Measurements from ENCODE around the gene PPP1R3D.
A peak's percentile ranks its signal among the peaks of the same experiment; 100 is the strongest.

Gene PPP1R3D

GRCh38 chr20:59940129-59940955, at the start of gene PPP1R3D, which contains the start of gene FAM217B:
PPP1R3D (minus strand) TSS chr20:59940305; CDS start chr20:59939931, 374 bp downstream.
FAM217B (plus strand) TSS chr20:59940389; CDS start chr20:59943944, 3,555 bp downstream.
- Histone ChIP-seq H3K9ac (ENCODE audit: low read length) (peak within 1 kb of the TSS; percentile 97), H3K27me3 (ENCODE audit: control insufficient read depth, insufficient read depth, low read length) (no peaks in the 10 kb centered on the region), H3K36me3 (ENCODE audit: control insufficient read depth, insufficient read depth, low read length) (peaks cover 9% of the 10 kb centered on the region), H3K27ac (ENCODE audit: low read depth, low read length) (peak within 1 kb of the TSS; percentile 100), H3K4me3 (ENCODE audit: low read length) (peak within 1 kb of the TSS; percentile 98), H3K4me1 (ENCODE audit: control insufficient read depth, insufficient read depth, low read length) (peaks cover 12% of the 10 kb centered on the region)

- no peaks in the 10 kb centered on the region for H3K36me3 ChIP-seq (ENCODE audit: control insufficient read depth, insufficient read depth, low read length)
- no peak overlapping the region for H3K27ac ChIP-seq (ENCODE audit: low read depth, low read length)
- H3K4me3 ChIP-seq (ENCODE audit: low read length), result no peak overlapping the region
- H3K9ac ChIP-seq (ENCODE audit: low read length), result no peak overlapping the region
- H3K27me3 ChIP-seq (ENCODE audit: control insufficient read depth, insufficient read depth, low read length), result no peaks in the 10 kb centered on the region
- H3K4me1 ChIP-seq (ENCODE audit: control insufficient read depth, insufficient read depth, low read length), result no peaks in the 10 kb centered on the region
These were observed 48.0 kb upstream of the PPP1R3D start for GRCh38 chr20:59988141-59988540.

GRCh38 chr20:59987135-59987534, 47.0 kb upstream of the PPP1R3D start:
- H3K27me3 ChIP-seq (ENCODE audit: control insufficient read depth, insufficient read depth, low read length), result no peaks in the 10 kb centered on the region
- H3K4me3 ChIP-seq (ENCODE audit: low read length), result no peak overlapping the region
- H3K36me3 ChIP-seq (ENCODE audit: control insufficient read depth, insufficient read depth, low read length), result no peaks in the 10 kb centered on the region
- H3K4me1 ChIP-seq (ENCODE audit: control insufficient read depth, insufficient read depth, low read length), result no peaks in the 10 kb centered on the region
- H3K9ac ChIP-seq (ENCODE audit: low read length), result no peak overlapping the region
- H3K27ac ChIP-seq (ENCODE audit: low read depth, low read length), result no peak overlapping the region

- Histone ChIP-seq H3K9ac (ENCODE audit: low read length) (no peak overlapping the region), H3K4me3 (ENCODE audit: low read length) (no peak overlapping the region), H3K27me3 (ENCODE audit: control insufficient read depth, insufficient read depth, low read length) (no peaks in the 10 kb centered on the region), H3K4me1 (ENCODE audit: control insufficient read depth, insufficient read depth, low read length) (no peaks in the 10 kb centered on the region), H3K36me3 (ENCODE audit: control insufficient read depth, insufficient read depth, low read length) (no peaks in the 10 kb centered on the region), H3K27ac (ENCODE audit: low read depth, low read length) (no peak overlapping the region)
These were observed 45.8 kb upstream of the PPP1R3D start for GRCh38 chr20:59985864-59986263.

- H3K36me3 ChIP-seq (ENCODE audit: control insufficient read depth, insufficient read depth, low read length), result no peaks in the 10 kb centered on the region
- no peak overlapping the region for H3K27ac ChIP-seq (ENCODE audit: low read depth, low read length)
- no peak overlapping the region for H3K4me3 ChIP-seq (ENCODE audit: low read length)
- H3K4me1 ChIP-seq (ENCODE audit: control insufficient read depth, insufficient read depth, low read length), result no peaks in the 10 kb centered on the region
- no peak overlapping the region for H3K9ac ChIP-seq (ENCODE audit: low read length)
- no peaks in the 10 kb centered on the region for H3K27me3 ChIP-seq (ENCODE audit: control insufficient read depth, insufficient read depth, low read length)
These were observed 45.1 kb upstream of the PPP1R3D start for GRCh38 chr20:59985164-59985563.

GRCh38 chr20:59984541-59984940, 44.4 kb upstream of the PPP1R3D start:
- Histone ChIP-seq H3K27ac (ENCODE audit: low read depth, low read length) (no peak overlapping the region), H3K9ac (ENCODE audit: low read length) (no peak overlapping the region)

GRCh38 chr20:59983076-59983475, 43.0 kb upstream of the PPP1R3D start:
- H3K36me3 ChIP-seq (ENCODE audit: control insufficient read depth, insufficient read depth, low read length), result no peaks in the 10 kb centered on the region
- no peak overlapping the region for H3K9ac ChIP-seq (ENCODE audit: low read length)
- H3K27ac ChIP-seq (ENCODE audit: low read depth, low read length), result no peak overlapping the region
- no peaks in the 10 kb centered on the region for H3K4me1 ChIP-seq (ENCODE audit: control insufficient read depth, insufficient read depth, low read length)
- no peak overlapping the region for H3K4me3 ChIP-seq (ENCODE audit: low read length)
- no peaks in the 10 kb centered on the region for H3K27me3 ChIP-seq (ENCODE audit: control insufficient read depth, insufficient read depth, low read length)

More at GRCh38 chr20:59984541-59984940, 44.4 kb upstream of the PPP1R3D start:
- Histone ChIP-seq H3K27me3 (ENCODE audit: control insufficient read depth, insufficient read depth, low read length) (no peaks in the 10 kb centered on the region), H3K36me3 (ENCODE audit: control insufficient read depth, insufficient read depth, low read length) (no peaks in the 10 kb centered on the region), H3K4me3 (ENCODE audit: low read length) (no peak overlapping the region), H3K4me1 (ENCODE audit: control insufficient read depth, insufficient read depth, low read length) (no peaks in the 10 kb centered on the region)

GRCh38 chr20:59977086-59977485, 37.0 kb upstream of the PPP1R3D start:
- H3K4me3 ChIP-seq (ENCODE audit: low read length), result no peak overlapping the region
- H3K9ac ChIP-seq (ENCODE audit: low read length), result no peak overlapping the region
- no peaks in the 10 kb centered on the region for H3K27me3 ChIP-seq (ENCODE audit: control insufficient read depth, insufficient read depth, low read length)
- peaks cover 6% of the 10 kb centered on the region for H3K4me1 ChIP-seq (ENCODE audit: control insufficient read depth, insufficient read depth, low read length)
- no peaks in the 10 kb centered on the region for H3K36me3 ChIP-seq (ENCODE audit: control insufficient read depth, insufficient read depth, low read length)
- H3K27ac ChIP-seq (ENCODE audit: low read depth, low read length), result no peak overlapping the region

GRCh38 chr20:59976156-59976782, 36.2 kb upstream of the PPP1R3D start:
- Histone ChIP-seq H3K27ac (ENCODE audit: low read depth, low read length) (no peak overlapping the region), H3K4me3 (ENCODE audit: low read length) (no peak overlapping the region), H3K27me3 (ENCODE audit: control insufficient read depth, insufficient read depth, low read length) (no peaks in the 10 kb centered on the region), H3K36me3 (ENCODE audit: control insufficient read depth, insufficient read depth, low read length) (no peaks in the 10 kb centered on the region), H3K9ac (ENCODE audit: low read length) (no peak overlapping the region), H3K4me1 (ENCODE audit: control insufficient read depth, insufficient read depth, low read length) (peaks cover 6% of the 10 kb centered on the region)

- Histone ChIP-seq H3K27ac (ENCODE audit: low read depth, low read length) (no peak overlapping the region), H3K4me1 (ENCODE audit: control insufficient read depth, insufficient read depth, low read length) (peaks cover 6% of the 10 kb centered on the region), H3K27me3 (ENCODE audit: control insufficient read depth, insufficient read depth, low read length) (no peaks in the 10 kb centered on the region), H3K4me3 (ENCODE audit: low read length) (no peak overlapping the region), H3K36me3 (ENCODE audit: control insufficient read depth, insufficient read depth, low read length) (no peaks in the 10 kb centered on the region), H3K9ac (ENCODE audit: low read length) (no peak overlapping the region)
These were observed 32.1 kb upstream of the PPP1R3D start for GRCh38 chr20:59972037-59972801.

GRCh38 chr20:59971428-59971827, 31.3 kb upstream of the PPP1R3D start:
- Histone ChIP-seq H3K4me1 (ENCODE audit: control insufficient read depth, insufficient read depth, low read length) (peaks cover 5% of the 10 kb centered on the region), H3K27ac (ENCODE audit: low read depth, low read length) (no peak overlapping the region), H3K27me3 (ENCODE audit: control insufficient read depth, insufficient read depth, low read length) (no peaks in the 10 kb centered on the region), H3K36me3 (ENCODE audit: control insufficient read depth, insufficient read depth, low read length) (no peaks in the 10 kb centered on the region), H3K9ac (ENCODE audit: low read length) (no peak overlapping the region), H3K4me3 (ENCODE audit: low read length) (no peak overlapping the region)

- no peak overlapping the region for H3K9ac ChIP-seq (ENCODE audit: low read length)
These were observed 26.3 kb upstream of the PPP1R3D start for GRCh38 chr20:59966428-59966827.

More at GRCh38 chr20:59966428-59966827, 26.3 kb upstream of the PPP1R3D start:
- H3K36me3 ChIP-seq (ENCODE audit: control insufficient read depth, insufficient read depth, low read length), result no peaks in the 10 kb centered on the region
- H3K27ac ChIP-seq (ENCODE audit: low read depth, low read length), result no peak overlapping the region
- H3K4me3 ChIP-seq (ENCODE audit: low read length), result no peak overlapping the region
- H3K27me3 ChIP-seq (ENCODE audit: control insufficient read depth, insufficient read depth, low read length), result no peaks in the 10 kb centered on the region
- H3K4me1 ChIP-seq (ENCODE audit: control insufficient read depth, insufficient read depth, low read length), result no peaks in the 10 kb centered on the region

Data from rectal smooth muscle tissue (tissue), 1 donor.